GM18868 (cell line): Measurements from ENCODE around the gene GEMIN4.

Source experiments
- ATAC-seq: cut with Tn5 transposase; IDR thresholded peaks from one replicate; pipeline ENCODE4 v1.9.1; 2021; ENCODE audit warnings: mild to moderate bottlenecking, moderate library complexity; ENCODE audit not compliant: unreplicated experiment

Gene GEMIN4

GRCh38 chr17:744937-745336 is 7.1 kb downstream of the GEMIN4 start:
- no peak for ATAC-seq

- ATAC-seq, result no peak
Observed at GRCh38 chr17:743139-743538, 8.9 kb downstream of the GEMIN4 start.

- ATAC-seq, result no peak
Observed at GRCh38 chr17:742147-742793, 9.8 kb downstream of the GEMIN4 start.

GRCh38 chr17:740240-741017 is 11.6 kb downstream of the GEMIN4 start:
- peak; percentile 80 for ATAC-seq

- no peak for ATAC-seq
Observed at GRCh38 chr17:737561-738113, 14.4 kb downstream of the GEMIN4 start.

- no peak for ATAC-seq
Observed at GRCh38 chr17:733743-734142, 18.3 kb downstream of the GEMIN4 start.

- peak; percentile 47 for ATAC-seq
Observed at GRCh38 chr17:732902-733720, 19.0 kb downstream of the GEMIN4 start.

- peak; percentile 57 for ATAC-seq
Observed at GRCh38 chr17:732067-732901, 19.8 kb downstream of the GEMIN4 start, which contains the start of gene TLCD3A. Gene TLCD3A, plus strand, starts transcription at chr17:732596. Its CDS starts 52 bp downstream, at chr17:732648.

- ATAC-seq, result peak; percentile 21
Observed at GRCh38 chr17:731644-732066, 20.4 kb downstream of the GEMIN4 start.

GRCh38 chr17:728911-729310 is 23.2 kb downstream of the GEMIN4 start:
- no peak for ATAC-seq

GRCh38 chr17:726271-726919 is 25.7 kb downstream of the GEMIN4 start:
- ATAC-seq, result no peak

GRCh38 chr17:725746-726145 is 26.3 kb downstream of the GEMIN4 start:
- no peak for ATAC-seq

GRCh38 chr17:725084-725483 is 27.0 kb downstream of the GEMIN4 start:
- ATAC-seq, result no peak

- ATAC-seq, result no peak
Observed at GRCh38 chr17:721540-721937, 30.5 kb downstream of the GEMIN4 start.

- no peak for ATAC-seq
Observed at GRCh38 chr17:720706-721539, 31.1 kb downstream of the GEMIN4 start.

GRCh38 chr17:718075-718474 is 34.0 kb downstream of the GEMIN4 start:
- no peak for ATAC-seq

GRCh38 chr17:708132-708531 is 43.9 kb downstream of the GEMIN4 start:
- no peak for ATAC-seq

- ATAC-seq, result no peak
Observed at GRCh38 chr17:705863-706262, 46.2 kb downstream of the GEMIN4 start.

GRCh38 chr17:705011-705410 is 47.1 kb downstream of the GEMIN4 start:
- no peak for ATAC-seq
